Thoracic aorta (tissue), 2 donors: Measurements from ENCODE around the gene F7. TPM values are rescaled to one million over a fixed set of nuclear protein-coding genes. Genes with fewer than 3 reads are reported as not detected.
"Not testable (repeated sequence)": the region's sequence is repeated elsewhere in the genome, so short reads cannot be mapped to it uniquely, and the experiment has no call there.

Experiments
- ATAC-seq: fragments of 150-250 bp; one replicate; pipeline ENCODE4 v1.8.0; 2017; ENCODE audit warnings: low read depth; ENCODE audit not compliant: insufficient number of reproducible peaks, low FRiP score
- DNase-seq: peaks from one replicate; pipeline ENCODE4 v3.0.0-alpha.2; 2020; ENCODE audit warnings: low spot score
- H3K27ac ChIP-seq, 2 donors: fragments of 200-600 bp; sonication (generic); 1 replicate in 1 of 2; 2 replicates in 1 of 2; pipeline ENCODE4 v1.5.1; 2016; ENCODE audit warnings: mild to moderate bottlenecking in 2 of 2, moderate library complexity in 2 of 2
- H3K27me3 ChIP-seq: fragments of 200-600 bp; sonication (generic); replicated peaks from 2 replicates; pipeline ENCODE4 v1.6.0; 2016; ENCODE audit warnings: mild to moderate bottlenecking; ENCODE audit not compliant: insufficient read depth
- H3K36me3 ChIP-seq: fragments of 200-600 bp; sonication (generic); one replicate; pipeline ENCODE4 v1.5.1; 2016
- H3K4me1 ChIP-seq, 2 donors: fragments of 200-600 bp; sonication (generic); 1 replicate in 1 of 2; 2 replicates in 1 of 2; pipeline versions ENCODE4 v1.5.1 to v1.6.0; 2016; ENCODE audit warnings: low read depth in 2 of 2, mild to moderate bottlenecking in 1 of 2; ENCODE audit not compliant: control insufficient read depth in 1 of 2
- H3K4me3 ChIP-seq: fragments of 200-600 bp; sonication (generic); 2 replicates; pipeline ENCODE4 v1.5.1; 2016; ENCODE audit warnings: mild to moderate bottlenecking
- H3K9me3 ChIP-seq: fragments of 200-600 bp; sonication (generic); 2 replicates; pipeline ENCODE4 v1.5.1; 2016
- total RNA-seq, 2 donors: library from RNA; depleted of rRNA; stranded (reverse); fragments of >200 nt; gene quantifications; one replicate each; pipeline versions ENCODE4 v1.1.0 to v1.2.3, GENCODE V29; 2016
- TF ChIP-seq, protein P1 (sequence below): fragments of 200-600 bp; sonication (generic); IDR thresholded peaks from one replicate; pipeline ENCODE4 v1.5.1; 2019; ENCODE audit warnings: antibody characterized with exemption

Gene F7
- not detected for total RNA-seq

DNA sequence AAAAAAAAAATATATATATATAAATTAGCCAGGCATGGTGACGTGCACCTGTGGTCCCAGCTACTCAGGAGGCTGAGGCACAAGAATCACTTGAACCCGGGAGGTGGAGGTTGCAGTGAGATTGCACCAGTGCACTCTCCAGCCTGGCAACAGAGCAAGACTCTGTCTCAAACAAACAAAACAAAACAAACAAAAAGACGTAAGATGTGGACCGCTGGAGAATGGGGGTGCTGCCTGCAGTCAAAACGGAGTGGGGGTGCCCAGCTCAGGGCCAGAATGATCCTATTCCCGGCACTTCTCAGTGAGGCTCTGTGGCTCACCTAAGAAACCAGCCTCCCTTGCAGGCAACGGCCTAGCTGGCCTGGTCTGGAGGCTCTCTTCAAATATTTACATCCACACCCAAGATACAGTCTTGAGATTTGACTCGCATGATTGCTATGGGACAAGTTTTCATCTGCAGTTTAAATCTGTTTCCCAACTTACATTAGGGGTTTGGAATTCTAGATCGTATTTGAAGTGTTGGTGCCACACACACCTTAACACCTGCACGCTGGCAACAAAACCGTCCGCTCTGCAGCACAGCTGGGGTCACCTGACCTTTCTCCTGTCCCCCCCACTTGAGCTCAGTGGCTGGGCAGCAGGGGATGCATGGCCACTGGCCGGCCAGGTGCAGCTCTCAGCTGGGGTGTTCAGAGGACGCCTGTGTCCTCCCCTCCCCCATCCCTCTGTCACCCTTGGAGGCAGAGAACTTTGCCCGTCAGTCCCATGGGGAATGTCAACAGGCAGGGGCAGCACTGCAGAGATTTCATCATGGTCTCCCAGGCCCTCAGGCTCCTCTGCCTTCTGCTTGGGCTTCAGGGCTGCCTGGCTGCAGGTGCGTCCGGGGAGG, at the start of gene F7:
F7 (plus strand) TSS at position 760 of the 889 bp plus-strand sequence; CDS start at position 811, 51 bp downstream.
- Histone ChIP-seq H3K27ac (no peak within 1 kb of the TSS), H3K4me1 (peaks cover 0 to 5% of the 10 kb centered on the region in 2 donors), H3K36me3 (no peaks in the 10 kb centered on the region), H3K9me3 (no peaks in the 10 kb centered on the region), H3K4me3 (no peak within 1 kb of the TSS), H3K27me3 (no peaks in the 10 kb centered on the region)
- TF ChIP-seq, protein P1, sequence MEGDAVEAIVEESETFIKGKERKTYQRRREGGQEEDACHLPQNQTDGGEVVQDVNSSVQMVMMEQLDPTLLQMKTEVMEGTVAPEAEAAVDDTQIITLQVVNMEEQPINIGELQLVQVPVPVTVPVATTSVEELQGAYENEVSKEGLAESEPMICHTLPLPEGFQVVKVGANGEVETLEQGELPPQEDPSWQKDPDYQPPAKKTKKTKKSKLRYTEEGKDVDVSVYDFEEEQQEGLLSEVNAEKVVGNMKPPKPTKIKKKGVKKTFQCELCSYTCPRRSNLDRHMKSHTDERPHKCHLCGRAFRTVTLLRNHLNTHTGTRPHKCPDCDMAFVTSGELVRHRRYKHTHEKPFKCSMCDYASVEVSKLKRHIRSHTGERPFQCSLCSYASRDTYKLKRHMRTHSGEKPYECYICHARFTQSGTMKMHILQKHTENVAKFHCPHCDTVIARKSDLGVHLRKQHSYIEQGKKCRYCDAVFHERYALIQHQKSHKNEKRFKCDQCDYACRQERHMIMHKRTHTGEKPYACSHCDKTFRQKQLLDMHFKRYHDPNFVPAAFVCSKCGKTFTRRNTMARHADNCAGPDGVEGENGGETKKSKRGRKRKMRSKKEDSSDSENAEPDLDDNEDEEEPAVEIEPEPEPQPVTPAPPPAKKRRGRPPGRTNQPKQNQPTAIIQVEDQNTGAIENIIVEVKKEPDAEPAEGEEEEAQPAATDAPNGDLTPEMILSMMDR, result no peak
- ATAC-seq, result no peak
- no peak for DNase-seq

DNA sequence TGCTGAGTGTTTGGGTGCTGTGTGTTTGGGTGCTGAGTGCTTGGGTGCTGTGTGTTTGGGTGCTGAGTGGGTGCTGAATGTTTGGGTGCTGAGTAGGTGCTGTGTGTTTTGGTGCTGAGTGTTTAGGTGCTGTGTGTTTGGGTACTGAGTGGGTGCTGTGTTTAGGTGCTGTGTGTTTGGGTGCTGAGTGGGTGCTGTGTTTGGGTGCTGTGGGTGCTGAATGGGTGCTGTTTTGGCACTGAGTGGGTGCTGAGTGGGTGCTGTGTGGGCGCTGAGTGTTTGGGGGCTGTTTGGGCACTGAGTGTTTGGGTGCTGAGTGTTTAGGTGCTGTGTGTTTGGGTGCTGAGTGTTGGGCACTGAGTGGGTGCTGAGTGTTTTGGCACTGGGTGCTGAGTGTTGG, 48.5 kb upstream of the F7 start:
- TF ChIP-seq, protein P1, result no peak
- no peak overlapping the region for H3K27ac ChIP-seq
- no peaks in the 10 kb centered on the region for H3K27me3 ChIP-seq
- H3K4me3 ChIP-seq, result no peak overlapping the region
- ATAC-seq (no peak), DNase-seq (no peak)
- no peaks in the 10 kb centered on the region for H3K9me3 ChIP-seq
- H3K4me1 ChIP-seq, result no peaks in the 10 kb centered on the region
- H3K36me3 ChIP-seq, result no peaks in the 10 kb centered on the region

DNA sequence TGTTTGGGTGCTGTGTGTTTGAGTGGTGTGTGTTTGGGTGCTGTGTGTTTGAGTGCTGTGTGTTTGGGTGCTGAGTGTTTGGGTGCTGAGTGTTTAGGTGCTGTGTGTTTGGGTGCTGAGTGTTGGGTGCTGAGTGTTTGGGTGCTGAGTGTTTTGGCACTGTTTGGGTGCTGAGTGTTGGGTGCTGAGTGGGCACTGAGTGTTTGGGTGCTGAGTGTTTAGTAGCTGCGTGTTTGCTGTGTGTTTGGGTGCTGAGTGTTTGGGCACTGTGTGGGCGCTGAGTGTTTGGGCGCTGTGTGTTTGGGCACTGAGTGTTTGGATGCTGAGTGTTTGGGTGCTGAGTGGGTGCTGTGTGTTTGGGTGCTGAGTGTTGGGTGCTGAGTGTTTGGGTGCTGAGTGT, 48.0 kb upstream of the F7 start:
- H3K27ac ChIP-seq, H3K27me3 ChIP-seq, ATAC-seq: not testable (repeated sequence)

DNA sequence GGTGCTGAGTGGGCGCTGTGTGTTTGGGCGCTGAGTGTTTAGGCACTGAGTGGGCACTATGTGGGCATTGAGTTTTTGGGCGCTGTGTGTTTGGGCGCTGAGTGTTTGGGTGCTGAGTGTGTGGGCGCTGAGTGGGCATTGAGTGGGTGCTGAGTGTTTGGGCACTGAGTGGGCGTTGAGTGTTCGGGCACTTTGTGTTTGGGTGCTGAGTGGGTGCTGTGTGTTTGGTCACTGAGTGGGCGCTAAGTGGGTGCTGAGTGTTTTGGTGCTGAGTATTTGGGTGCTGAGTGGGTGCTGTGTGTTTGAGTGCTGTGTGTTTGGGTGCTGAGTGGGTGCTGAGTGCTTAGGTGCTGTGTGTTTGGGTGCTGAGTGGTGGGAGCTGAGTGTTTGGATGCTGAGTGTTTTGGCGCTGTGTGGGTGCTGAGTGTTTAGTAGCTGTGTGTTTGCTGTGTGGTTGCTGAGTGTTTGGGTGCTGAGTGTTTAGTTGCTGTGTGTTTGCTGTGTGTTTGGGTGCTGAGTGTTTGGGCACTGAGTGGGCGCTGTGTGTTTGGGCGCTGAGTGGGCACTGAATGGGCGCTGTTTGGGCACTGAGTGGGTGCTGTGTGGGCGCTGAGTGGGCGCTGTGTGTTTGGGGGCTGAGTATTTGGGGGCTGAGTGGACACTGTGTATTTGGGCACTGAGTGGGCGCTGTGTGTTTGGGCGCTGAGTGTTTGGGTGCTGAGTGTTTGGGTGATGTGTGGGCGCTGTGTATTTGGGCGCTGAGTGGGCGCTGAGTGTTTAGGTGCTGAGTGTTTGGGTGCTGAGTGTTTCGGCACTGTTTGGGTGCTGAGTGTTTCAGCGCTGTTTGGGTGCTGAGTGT, 47.2 kb upstream of the F7 start:
- H3K4me3 ChIP-seq, result no peak overlapping the region
- no peaks in the 10 kb centered on the region for H3K9me3 ChIP-seq
- no peak overlapping the region for H3K27ac ChIP-seq
- no peaks in the 10 kb centered on the region for H3K4me1 ChIP-seq
- H3K36me3 ChIP-seq, result no peaks in the 10 kb centered on the region
- H3K27me3 ChIP-seq, result no peaks in the 10 kb centered on the region
- DNase-seq (no peak), ATAC-seq (no peak)
- TF ChIP-seq, protein P1, result no peak

More for the DNA sequence above, 48.0 kb upstream of the F7 start:
- H3K4me1 ChIP-seq, H3K36me3 ChIP-seq, H3K4me3 ChIP-seq, DNase-seq, H3K9me3 ChIP-seq: not testable (repeated sequence)

DNA sequence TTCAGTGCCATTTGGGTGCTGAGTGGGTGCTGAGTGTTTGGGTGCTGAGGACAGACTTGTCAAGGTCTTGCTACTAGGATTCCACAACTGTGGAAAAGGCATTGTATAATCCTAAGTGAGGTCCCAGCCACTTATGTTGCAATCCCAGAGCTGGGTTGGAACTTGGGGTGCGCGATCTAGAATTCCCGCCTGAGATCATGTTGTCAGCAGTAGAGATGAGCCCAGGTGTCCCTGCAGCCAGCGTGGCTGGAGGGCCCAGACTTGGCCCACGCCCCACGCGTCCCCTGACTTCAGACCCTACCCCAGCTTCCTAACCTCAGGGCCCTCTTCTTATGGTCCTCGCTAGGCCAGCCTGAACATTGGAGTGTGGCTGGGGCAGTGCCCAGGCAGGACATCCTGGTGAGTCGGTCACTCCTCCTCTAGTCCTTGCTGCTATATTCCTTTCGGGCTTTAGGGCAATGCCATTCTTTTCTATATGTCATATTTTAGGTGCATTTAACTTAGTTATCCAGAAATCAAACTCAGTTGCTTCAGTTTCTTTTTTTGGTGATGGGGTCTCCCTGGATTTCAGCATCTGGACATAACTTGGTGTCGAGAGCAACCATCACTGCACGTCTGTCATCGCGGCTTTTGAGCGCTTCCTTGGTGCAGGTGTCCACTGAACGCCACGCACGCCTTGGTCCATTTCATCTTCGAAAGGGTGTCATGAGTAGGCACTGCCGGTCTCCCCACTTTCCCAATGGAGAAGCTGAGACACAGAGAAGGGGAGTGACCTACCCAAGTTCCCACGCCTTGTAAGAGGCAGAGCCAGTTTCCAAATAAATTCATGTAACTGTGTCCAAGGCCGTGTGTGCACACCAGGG, 46.4 kb upstream of the F7 start:
- TF ChIP-seq, protein P1, result no peak
- H3K27me3 ChIP-seq, result no peaks in the 10 kb centered on the region
- no peak overlapping the region for H3K4me3 ChIP-seq
- H3K36me3 ChIP-seq, result no peaks in the 10 kb centered on the region
- ATAC-seq, result no peak
- H3K9me3 ChIP-seq, result no peaks in the 10 kb centered on the region
- H3K4me1 ChIP-seq, result no peaks in the 10 kb centered on the region
- H3K27ac ChIP-seq, result no peak overlapping the region
- no peak for DNase-seq
